SK-N-SH (cell line): Measurements from ENCODE around the gene ACOT7. TPM values are rescaled to one million over a fixed set of nuclear protein-coding genes. Genes with fewer than 3 reads are reported as not detected.

Source experiments
- CTCF ChIA-PET: fragments of 300-600, 350-600 bp; formaldehyde crosslinking; extraction: SDS; loops from one replicate; lab custom pipeline; 2021; lab: Yijun Ruan, JAX
- POLR2A ChIA-PET: fragments of 350-600 bp; sonication (Branson Sonifier 250); formaldehyde crosslinking; extraction: SDS; loops from one replicate; lab custom pipeline; 2020; ENCODE audit warnings: antibody characterized with exemption, inconsistent platforms; lab: Yijun Ruan, JAX
- DNase-seq: peaks from one replicate; pipeline ENCODE4 v3.0.0; 2012
- H2AFZ ChIP-seq: fragments of 200-600 bp; sonication (generic); 2 replicates; pipeline ENCODE4 v1.8.1; 2016; ENCODE audit warnings: antibody characterized with exemption, mild to moderate bottlenecking, low read depth
- H3F3A ChIP-seq: fragments of 200-600 bp; sonication (generic); replicated peaks from 2 replicates; pipeline ENCODE3; 2016; ENCODE audit warnings: antibody characterized with exemption, mild to moderate bottlenecking; ENCODE audit not compliant: insufficient read depth
- H3K27ac ChIP-seq, 2 experiments: fragments of 200-500 bp in 1 of 2; fragments of 200-600 bp in 1 of 2; sonication (Bioruptor generic) in 1 of 2; sonication (generic), shearing (Covaris generic) in 1 of 2; 2 replicates each; pipeline versions ENCODE4 v1.5.1 to v1.6.1; 2014 to 2016; ENCODE audit warnings: low read depth in 2 of 2, inconsistent platforms in 1 of 2, low read length in 1 of 2, mild to moderate bottlenecking in 1 of 2, mixed read lengths in 1 of 2
- H3K27me3 ChIP-seq: fragments of 200-600 bp; sonication (generic), shearing (Covaris generic); 2 replicates; pipeline ENCODE4 v1.6.1; 2016; ENCODE audit warnings: mixed run types; ENCODE audit not compliant: insufficient read depth
- H3K36me3 ChIP-seq, 2 experiments: fragments of 200-500 bp in 1 of 2; fragments of 200-600 bp in 1 of 2; sonication (Bioruptor generic) in 1 of 2; sonication (generic) in 1 of 2; replicated peaks in 1 of 2; 2 replicates each; pipeline versions ENCODE3 to v1.5.1; 2014 to 2016; ENCODE audit warnings: low read length in 1 of 2, mild to moderate bottlenecking in 1 of 2; ENCODE audit not compliant: insufficient read depth in 2 of 2, control insufficient read depth in 1 of 2
- H3K4me1 ChIP-seq, 2 experiments: fragments of 200-500 bp in 1 of 2; fragments of 200-600 bp in 1 of 2; sonication (Bioruptor generic) in 1 of 2; sonication (generic), shearing (Covaris generic) in 1 of 2; 2 replicates each; pipeline versions ENCODE4 v1.5.1 to v1.6.1; 2014 to 2016; ENCODE audit warnings: low read depth in 1 of 2, low read length in 1 of 2, mixed run types in 1 of 2; ENCODE audit not compliant: insufficient read depth in 2 of 2, control insufficient read depth in 1 of 2
- H3K4me2 ChIP-seq: fragments of 200-600 bp; sonication (generic), shearing (Covaris generic); 2 replicates; pipeline ENCODE4 v1.6.1; 2017; ENCODE audit warnings: mixed run types
- H3K4me3 ChIP-seq, 2 experiments: fragments of 200-500 bp in 1 of 2; fragments of 200-600 bp in 1 of 2; sonication (Bioruptor generic) in 1 of 2; sonication (generic), shearing (Covaris generic) in 1 of 2; 2 replicates each; pipeline versions ENCODE4 v1.5.1 to v1.8.1; 2014 to 2016; ENCODE audit warnings: low read depth in 2 of 2, inconsistent platforms in 1 of 2, low read length in 1 of 2, mild to moderate bottlenecking in 1 of 2, mixed read lengths in 1 of 2, moderate library complexity in 1 of 2
- H3K79me2 ChIP-seq: fragments of 200-600 bp; sonication (generic); 2 replicates; pipeline ENCODE4 v1.8.1; 2017; ENCODE audit warnings: mild to moderate bottlenecking; ENCODE audit not compliant: insufficient read depth
- H3K9ac ChIP-seq: fragments of 200-600 bp; sonication (generic); 2 replicates; pipeline ENCODE4 v1.6.1; 2017; ENCODE audit warnings: mixed run types
- H3K9me2 ChIP-seq: fragments of 200-600 bp; sonication (generic); 2 replicates; pipeline ENCODE4 v1.6.1; 2017; ENCODE audit warnings: mixed run types
- H3K9me3 ChIP-seq: fragments of 200-600 bp; sonication (generic); 2 replicates; pipeline ENCODE4 v1.6.1; 2017; ENCODE audit warnings: mixed run types, mild to moderate bottlenecking, moderate library complexity
- H4K20me1 ChIP-seq: fragments of 200-600 bp; sonication (generic); 2 replicates; pipeline ENCODE4 v1.6.1; 2017; ENCODE audit warnings: mild to moderate bottlenecking, mixed run types; ENCODE audit not compliant: insufficient read depth
- CHD2 ChIP-seq: fragments of 150-350 bp; IDR thresholded peaks from 2 replicates; pipeline ENCODE4 v1.6.1; 2018; ENCODE audit warnings: low read length; ENCODE audit not compliant: partially characterized antibody
- EZH2phosphoT487 ChIP-seq: fragments of 200-600 bp; sonication (generic); IDR thresholded peaks from 2 replicates; pipeline ENCODE4 v1.6.1; 2017; ENCODE audit warnings: low read depth, mixed run types, mild to moderate bottlenecking, antibody characterized with exemption, moderate library complexity, borderline replicate concordance
- FOXM1 ChIP-seq: IDR thresholded peaks from 2 replicates; pipeline ENCODE4 v1.4.0; 2012; ENCODE audit warnings: low read depth, mild to moderate bottlenecking
- MEF2A ChIP-seq: IDR thresholded peaks from 2 replicates; pipeline ENCODE4 v1.4.0; 2012; ENCODE audit warnings: low read depth, borderline replicate concordance
- MXI1 ChIP-seq: IDR thresholded peaks from 2 replicates; pipeline ENCODE4 v1.6.1; 2012; ENCODE audit warnings: mild to moderate bottlenecking, low read depth, low read length, improper control_type of control experiment
- NFIC ChIP-seq: IDR thresholded peaks from 2 replicates; pipeline ENCODE4 v1.4.0; 2012; ENCODE audit warnings: borderline replicate concordance
- NRF1 ChIP-seq: IDR thresholded peaks from 2 replicates; pipeline ENCODE4 v1.6.1; 2012; ENCODE audit warnings: low read depth, mild to moderate bottlenecking, low read length
- POLR2AphosphoS5 ChIP-seq: IDR thresholded peaks from 2 replicates; pipeline ENCODE4 v1.6.1; 2012; ENCODE audit warnings: low read depth, low read length
- RCOR1 ChIP-seq: fragments of 150-350 bp; IDR thresholded peaks from 2 replicates; pipeline ENCODE4 v1.6.1; 2017; ENCODE audit warnings: antibody characterized with exemption, low read length
- RFX5 ChIP-seq: IDR thresholded peaks from 2 replicates; pipeline ENCODE4 v1.6.1; 2012; ENCODE audit warnings: mild to moderate bottlenecking, improper control_type of control experiment, low read length
- RXRA ChIP-seq: IDR thresholded peaks from 2 replicates; pipeline ENCODE4 v1.4.0; 2012; ENCODE audit warnings: low read depth, mild to moderate bottlenecking, borderline replicate concordance
- SMC3 ChIP-seq: IDR thresholded peaks from 2 replicates; pipeline ENCODE4 v1.6.1; 2012; ENCODE audit warnings: low read depth, low read length, improper control_type of control experiment
- TAF1 ChIP-seq: IDR thresholded peaks from 2 replicates; pipeline ENCODE4 v1.6.1; 2012; ENCODE audit warnings: low read depth, mild to moderate bottlenecking, low read length, moderate library complexity, borderline replicate concordance
- TCF12 ChIP-seq: IDR thresholded peaks from 2 replicates; pipeline ENCODE4 v1.4.0; 2012
- YY1 ChIP-seq: IDR thresholded peaks from 2 replicates; pipeline ENCODE4 v1.4.0; 2012; ENCODE audit warnings: low read depth, mild to moderate bottlenecking
- WGBS: methylation state at CpG from one replicate; pipeline ENCODE4 v1.1.6; 2017; ENCODE audit warnings: low lambda C conversion rate; 5-methylcytosine and 5-hydroxymethylcytosine counted together
- polyA plus RNA-seq, 3 experiments: library from polyadenylated mRNA; depleted of rRNA; stranded (reverse); fragments of >200 nt; gene quantifications; 2 replicates each; pipeline ENCODE4 v1.2.3, GENCODE V29; 2012
- TF ChIP-seq, protein P1 (sequence below): IDR thresholded peaks from 2 replicates; pipeline ENCODE4; 2012
- TF ChIP-seq, protein P2 (sequence below): fragments of 150-350 bp; IDR thresholded peaks from 2 replicates; pipeline ENCODE4 v1.6.1; 2016; ENCODE audit warnings: mild to moderate bottlenecking, low read depth, low read length
- TF ChIP-seq, protein P3 (sequence below): fragments of 150-350 bp; IDR thresholded peaks from 2 replicates; pipeline ENCODE4 v1.6.1; 2017; ENCODE audit warnings: antibody characterized with exemption, low read length, low read depth, borderline replicate concordance
- TF ChIP-seq, protein P4 (sequence below): IDR thresholded peaks from 2 replicates; pipeline ENCODE4 v1.6.1; 2012; ENCODE audit warnings: mild to moderate bottlenecking, low read depth, low read length, moderate library complexity

The ACOT7 gene
- polyA plus RNA-seq, 1 of the 3 experiments (the other 2 are of a cell fraction) = 289 TPM

DNA sequence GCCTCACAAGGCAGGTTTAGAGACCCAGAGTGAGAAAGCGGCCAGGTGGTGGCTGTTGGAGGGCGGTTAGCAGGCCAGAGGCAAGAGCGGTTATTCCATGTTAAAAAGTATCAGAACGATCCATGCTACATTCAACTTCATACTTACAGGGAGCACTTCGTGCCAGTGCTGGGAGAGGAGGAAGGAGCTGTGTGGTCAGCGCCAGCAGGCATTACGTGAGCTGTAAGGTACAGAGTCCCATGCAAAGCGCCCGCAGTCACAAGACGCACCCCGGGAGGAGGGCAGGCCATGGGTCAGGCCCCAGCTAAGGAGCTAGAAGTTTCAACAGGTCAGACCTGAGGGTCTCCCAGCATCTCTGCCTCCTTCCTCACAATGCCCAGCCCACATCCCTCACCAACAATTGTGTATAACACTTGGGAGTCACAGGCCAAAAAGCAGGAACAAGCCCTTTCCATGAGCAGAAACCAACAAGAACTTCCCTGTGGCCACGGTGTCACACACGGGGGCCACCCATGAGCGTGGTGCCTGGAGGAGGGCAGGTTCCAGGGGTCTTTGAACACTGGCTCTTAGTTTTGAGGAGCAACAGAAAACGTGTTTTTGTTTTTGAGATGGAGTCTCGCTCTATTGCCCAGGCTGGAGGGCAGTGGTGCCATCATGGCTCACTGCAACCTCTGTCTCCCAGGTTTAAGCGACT lies 110.8 kb downstream of the ACOT7 start:
- DNase-seq = no peak
- H3K27ac ChIP-seq = no peak overlapping the region
- ChIA-PET CTCF (interaction anchor here (5.5 kb wide), 1 partner anchor 36 kb away, joined by 32 read pairs; no protein-coding TSS in a partner anchor), POLR2A (no interaction called here)
- H2AFZ ChIP-seq = no peak overlapping the region
- TF ChIP-seq, protein P1, sequence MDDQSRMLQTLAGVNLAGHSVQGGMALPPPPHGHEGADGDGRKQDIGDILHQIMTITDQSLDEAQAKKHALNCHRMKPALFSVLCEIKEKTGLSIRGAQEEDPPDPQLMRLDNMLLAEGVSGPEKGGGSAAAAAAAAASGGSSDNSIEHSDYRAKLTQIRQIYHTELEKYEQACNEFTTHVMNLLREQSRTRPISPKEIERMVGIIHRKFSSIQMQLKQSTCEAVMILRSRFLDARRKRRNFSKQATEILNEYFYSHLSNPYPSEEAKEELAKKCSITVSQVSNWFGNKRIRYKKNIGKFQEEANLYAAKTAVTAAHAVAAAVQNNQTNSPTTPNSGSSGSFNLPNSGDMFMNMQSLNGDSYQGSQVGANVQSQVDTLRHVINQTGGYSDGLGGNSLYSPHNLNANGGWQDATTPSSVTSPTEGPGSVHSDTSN = no peak
- TF ChIP-seq, protein P2, sequence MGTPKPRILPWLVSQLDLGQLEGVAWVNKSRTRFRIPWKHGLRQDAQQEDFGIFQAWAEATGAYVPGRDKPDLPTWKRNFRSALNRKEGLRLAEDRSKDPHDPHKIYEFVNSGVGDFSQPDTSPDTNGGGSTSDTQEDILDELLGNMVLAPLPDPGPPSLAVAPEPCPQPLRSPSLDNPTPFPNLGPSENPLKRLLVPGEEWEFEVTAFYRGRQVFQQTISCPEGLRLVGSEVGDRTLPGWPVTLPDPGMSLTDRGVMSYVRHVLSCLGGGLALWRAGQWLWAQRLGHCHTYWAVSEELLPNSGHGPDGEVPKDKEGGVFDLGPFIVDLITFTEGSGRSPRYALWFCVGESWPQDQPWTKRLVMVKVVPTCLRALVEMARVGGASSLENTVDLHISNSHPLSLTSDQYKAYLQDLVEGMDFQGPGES = no peak
- TF ChIP-seq NFIC (no peak), FOXM1 (no peak), RCOR1 (no peak), NRF1 (no peak), CHD2 (no peak), EZH2phosphoT487 (no peak), RXRA (no peak), TCF12 (no peak), MXI1 (no peak), TAF1 (no peak), SMC3 (no peak), POLR2AphosphoS5 (no peak)
- H4K20me1 ChIP-seq = no peaks in the 10 kb centered on the region
- no peaks in the 10 kb centered on the region for H3K79me2 ChIP-seq
- no peak overlapping the region for H3K4me2 ChIP-seq
- no peak overlapping the region for H3K9ac ChIP-seq
- H3K4me1 ChIP-seq = no peaks in the 10 kb centered on the region
- 95% methylated on average over 17 of the region's 17 CpGs for WGBS
- no peaks in the 10 kb centered on the region for H3K9me3 ChIP-seq
- H3K4me3 ChIP-seq = no peak overlapping the region
- H3K27me3 ChIP-seq = no peaks in the 10 kb centered on the region
- H3K36me3 ChIP-seq = peaks cover 0 to 12% of the 10 kb centered on the region in 2 experiments
- H3F3A ChIP-seq = no peaks in the 10 kb centered on the region
- H3K9me2 ChIP-seq = no peaks in the 10 kb centered on the region

DNA sequence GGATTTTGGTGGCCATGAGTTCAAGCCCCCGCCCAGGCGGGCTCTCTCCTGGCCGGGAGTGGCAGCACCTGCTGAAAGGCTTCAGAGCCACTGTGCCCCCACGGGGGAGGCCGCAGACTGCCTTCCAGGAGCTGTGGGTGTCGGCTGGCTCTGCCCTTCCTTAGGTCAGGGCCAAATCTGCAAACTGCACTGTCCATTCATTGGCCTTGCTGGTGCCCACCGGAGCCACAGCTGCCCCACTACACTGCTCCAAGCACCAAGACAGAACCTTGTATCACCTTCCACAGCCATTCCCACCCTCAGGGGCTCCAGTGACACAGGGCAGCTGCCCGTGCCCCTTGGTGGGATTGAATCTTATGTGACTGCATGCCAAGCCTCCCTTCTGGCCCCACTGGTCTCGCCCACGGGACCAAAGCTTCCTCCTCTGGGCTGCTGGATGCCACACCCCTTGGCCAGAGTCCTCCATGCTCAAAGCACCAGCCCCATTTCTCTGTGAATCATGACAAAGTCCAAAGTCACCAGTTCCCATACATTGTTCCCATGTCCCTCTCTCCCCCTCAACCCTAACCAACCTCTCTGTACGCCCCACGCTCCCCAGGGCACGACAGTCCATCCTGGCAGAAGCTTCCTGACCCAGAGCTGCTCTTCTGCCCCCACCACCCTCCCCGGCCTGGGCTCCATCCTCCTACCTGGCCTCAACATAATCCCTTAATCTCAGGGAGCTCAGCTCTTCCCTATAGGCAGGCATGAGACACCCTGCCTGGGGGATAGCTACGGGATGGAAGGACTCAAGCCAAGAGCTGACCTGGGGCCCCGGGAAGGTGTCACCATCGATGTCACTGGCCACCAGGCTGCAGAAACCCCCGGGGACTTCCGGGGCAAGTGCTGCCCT lies 111.8 kb downstream of the ACOT7 start:
- WGBS = 90% methylated on average over 5 of the region's 19 CpGs
- no peak overlapping the region for H3K4me2 ChIP-seq
- CTCF ChIA-PET = interaction anchor here (0.6 to 5.5 kb wide), 3 partner anchors 24 to 151 kb away, joined by 3 to 32 read pairs (median 3); no protein-coding TSS in a partner anchor
- TF ChIP-seq MEF2A (no peak), MXI1 (no peak), YY1 (no peak), SMC3 (no peak), NFIC (no peak), RFX5 (no peak), FOXM1 (no peak)
- TF ChIP-seq, protein P3, sequence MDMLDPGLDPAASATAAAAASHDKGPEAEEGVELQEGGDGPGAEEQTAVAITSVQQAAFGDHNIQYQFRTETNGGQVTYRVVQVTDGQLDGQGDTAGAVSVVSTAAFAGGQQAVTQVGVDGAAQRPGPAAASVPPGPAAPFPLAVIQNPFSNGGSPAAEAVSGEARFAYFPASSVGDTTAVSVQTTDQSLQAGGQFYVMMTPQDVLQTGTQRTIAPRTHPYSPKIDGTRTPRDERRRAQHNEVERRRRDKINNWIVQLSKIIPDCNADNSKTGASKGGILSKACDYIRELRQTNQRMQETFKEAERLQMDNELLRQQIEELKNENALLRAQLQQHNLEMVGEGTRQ = no peak
- TF ChIP-seq, protein P4, sequence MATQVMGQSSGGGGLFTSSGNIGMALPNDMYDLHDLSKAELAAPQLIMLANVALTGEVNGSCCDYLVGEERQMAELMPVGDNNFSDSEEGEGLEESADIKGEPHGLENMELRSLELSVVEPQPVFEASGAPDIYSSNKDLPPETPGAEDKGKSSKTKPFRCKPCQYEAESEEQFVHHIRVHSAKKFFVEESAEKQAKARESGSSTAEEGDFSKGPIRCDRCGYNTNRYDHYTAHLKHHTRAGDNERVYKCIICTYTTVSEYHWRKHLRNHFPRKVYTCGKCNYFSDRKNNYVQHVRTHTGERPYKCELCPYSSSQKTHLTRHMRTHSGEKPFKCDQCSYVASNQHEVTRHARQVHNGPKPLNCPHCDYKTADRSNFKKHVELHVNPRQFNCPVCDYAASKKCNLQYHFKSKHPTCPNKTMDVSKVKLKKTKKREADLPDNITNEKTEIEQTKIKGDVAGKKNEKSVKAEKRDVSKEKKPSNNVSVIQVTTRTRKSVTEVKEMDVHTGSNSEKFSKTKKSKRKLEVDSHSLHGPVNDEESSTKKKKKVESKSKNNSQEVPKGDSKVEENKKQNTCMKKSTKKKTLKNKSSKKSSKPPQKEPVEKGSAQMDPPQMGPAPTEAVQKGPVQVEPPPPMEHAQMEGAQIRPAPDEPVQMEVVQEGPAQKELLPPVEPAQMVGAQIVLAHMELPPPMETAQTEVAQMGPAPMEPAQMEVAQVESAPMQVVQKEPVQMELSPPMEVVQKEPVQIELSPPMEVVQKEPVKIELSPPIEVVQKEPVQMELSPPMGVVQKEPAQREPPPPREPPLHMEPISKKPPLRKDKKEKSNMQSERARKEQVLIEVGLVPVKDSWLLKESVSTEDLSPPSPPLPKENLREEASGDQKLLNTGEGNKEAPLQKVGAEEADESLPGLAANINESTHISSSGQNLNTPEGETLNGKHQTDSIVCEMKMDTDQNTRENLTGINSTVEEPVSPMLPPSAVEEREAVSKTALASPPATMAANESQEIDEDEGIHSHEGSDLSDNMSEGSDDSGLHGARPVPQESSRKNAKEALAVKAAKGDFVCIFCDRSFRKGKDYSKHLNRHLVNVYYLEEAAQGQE = no peak

More for the DNA sequence above, 111.8 kb downstream of the ACOT7 start:
- Histone ChIP-seq H3K9me2 (no peaks in the 10 kb centered on the region), H3K4me3 (no peak overlapping the region), H3K36me3 (peaks cover 0 to 9% of the 10 kb centered on the region in 2 experiments), H4K20me1 (no peaks in the 10 kb centered on the region), H3K79me2 (no peaks in the 10 kb centered on the region), H3K9me3 (no peaks in the 10 kb centered on the region), H3K27ac (no peak overlapping the region; a peak in 1 of 4 replicates), H3F3A (no peaks in the 10 kb centered on the region), H3K27me3 (no peaks in the 10 kb centered on the region), H3K9ac (no peak overlapping the region), H2AFZ (no peak overlapping the region), H3K4me1 (no peaks in the 10 kb centered on the region)
- no peak for DNase-seq
- POLR2A ChIA-PET = no interaction called here
